K562 (cell line): ENCODE data around the gene SART1. TPM values are rescaled to one million over a fixed set of nuclear protein-coding genes. Genes with fewer than 3 reads are reported as not detected.

Source experiments
- CTBP1 ChIP-seq: fragments of 450-650 bp; IDR thresholded peaks from 2 replicates; pipeline ENCODE4 v1.6.1; 2016; ENCODE audit warnings: borderline replicate concordance
- CXXC5 ChIP-seq: fragments of 250-450 bp; sonication (Bioruptor Pico); IDR thresholded peaks from 2 replicates; pipeline ENCODE4 v1.8.0; 2022; ENCODE audit warnings: inconsistent platforms, mild to moderate bottlenecking, moderate library complexity
- ETS1 ChIP-seq: conservative IDR thresholded peaks from 2 replicates; pipeline ENCODE4 v1.6.1; 2011; ENCODE audit warnings: low read depth, mild to moderate bottlenecking, low read length; ENCODE audit not compliant: control insufficient read depth
- HMG20B ChIP-seq: fragments of 250-450 bp; sonication (Bioruptor Pico); IDR thresholded peaks from 2 replicates; pipeline ENCODE4 v1.5.0; 2021; ENCODE audit warnings: mild to moderate bottlenecking
- NEUROD1 ChIP-seq: fragments of 150-350 bp; IDR thresholded peaks from 2 replicates; pipeline ENCODE4 v1.6.1; 2014; ENCODE audit warnings: borderline replicate concordance, low read length, low read depth; ENCODE audit not compliant: partially characterized antibody
- PHF8 ChIP-seq: fragments of 200-600 bp; sonication (generic); IDR thresholded peaks from 2 replicates; pipeline ENCODE4 v1.6.1; 2012; ENCODE audit warnings: mixed run types, mild to moderate bottlenecking, inconsistent platforms, low read length, moderate library complexity, borderline replicate concordance
- POLR2G ChIP-seq: fragments of 200-400 bp; formaldehyde crosslinking; IDR thresholded peaks from 2 replicates; pipeline ENCODE4 v1.6.1; 2017; ENCODE audit warnings: low read depth, mild to moderate bottlenecking, antibody characterized with exemption, low read length, moderate library complexity
- ZBTB33 ChIP-seq: sonication (generic); formaldehyde crosslinking; IDR thresholded peaks from 2 replicates; pipeline ENCODE4 v1.8.1; 2023; ENCODE audit warnings: mild to moderate bottlenecking, missing genetic modification reagents
- ZNF592 ChIP-seq: fragments of 450-650 bp; IDR thresholded peaks from 2 replicates; pipeline ENCODE4 v1.6.1; 2017; ENCODE audit warnings: antibody characterized with exemption, mild to moderate bottlenecking
- ZSCAN32 ChIP-seq: fragments of 450-650 bp; formaldehyde crosslinking; IDR thresholded peaks from 2 replicates; pipeline ENCODE4 v1.4.0; 2020; ENCODE audit warnings: mild to moderate bottlenecking, moderate library complexity
- polyA plus RNA-seq, 8 experiments: library from polyadenylated mRNA; depleted of rRNA in 4 of 8; stranded (reverse) in 5 of 8; unstranded in 3 of 8; fragments of >200 nt; fragmentation: Nextera tagmentation in 2 of 8; fragmentation: Illumina TruSeq in 1 of 8; extraction: Ambion mirVana in 2 of 8; extraction: Trizol in 1 of 8; gene quantifications; 2 replicates each; pipeline versions ENCODE4 v1.2.1 to v1.2.3, GENCODE V29; 2011 to 2014; ENCODE audit warnings: inconsistent platforms in 1 of 8, missing spikeins in 1 of 8
- total RNA-seq, 7 experiments: library from RNA; depleted of rRNA in 6 of 7; stranded (reverse); fragments of >200 nt in 6 of 7; fragmentation: Illumina TruSeq in 2 of 7; extraction: Trizol in 2 of 7; gene quantifications; 2 replicates each; pipeline versions ENCODE4 v1.2.1 to v1.2.3, GENCODE V29; 2011 to 2021; ENCODE audit warnings: low replicate concordance in 1 of 7
- TF ChIP-seq, protein P1 (sequence below), 2 experiments: IDR thresholded peaks; 2 replicates each; pipeline ENCODE4 v1.6.1; 2011; ENCODE audit warnings: borderline replicate concordance in 1 of 2, control low read depth in 1 of 2, low read depth in 1 of 2, low read length in 1 of 2, mild to moderate bottlenecking in 1 of 2, mixed read lengths in 1 of 2, moderate library complexity in 1 of 2; ENCODE audit not compliant: insufficient read depth in 1 of 2, insufficient read length in 1 of 2, poor library complexity in 1 of 2, severe bottlenecking in 1 of 2; ENCODE audit errors: extremely low read depth in 1 of 2
- TF ChIP-seq, protein P2 (sequence below): sonication (generic); formaldehyde crosslinking; IDR thresholded peaks from 2 replicates; pipeline ENCODE4 v1.9.0; 2022; ENCODE audit warnings: mild to moderate bottlenecking, missing genetic modification reagents
- TF ChIP-seq, protein P3 (sequence below): fragments of 200-800 bp; sonication (Bioruptor generic); IDR thresholded peaks from 2 replicates; pipeline ENCODE4 v1.6.1; 2017; ENCODE audit warnings: missing genetic modification characterization, missing compliant biosample characterization

Gene SART1
- total and polyA plus RNA-seq, 9 of the 15 experiments (the other 6 are each of a cell fraction or from before 2014, with no cell fraction given) = 4.8 to 84.1 (median 31.7) TPM

- TF ChIP-seq, protein P1, sequence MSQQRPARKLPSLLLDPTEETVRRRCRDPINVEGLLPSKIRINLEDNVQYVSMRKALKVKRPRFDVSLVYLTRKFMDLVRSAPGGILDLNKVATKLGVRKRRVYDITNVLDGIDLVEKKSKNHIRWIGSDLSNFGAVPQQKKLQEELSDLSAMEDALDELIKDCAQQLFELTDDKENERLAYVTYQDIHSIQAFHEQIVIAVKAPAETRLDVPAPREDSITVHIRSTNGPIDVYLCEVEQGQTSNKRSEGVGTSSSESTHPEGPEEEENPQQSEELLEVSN (IDR thresholded peaks at IDR 0.05; ENCODE audit: borderline replicate concordance in 1 of 2, extremely low read depth in 1 of 2, insufficient read depth in 1 of 2, insufficient read length in 1 of 2, low read depth in 1 of 2, low read length in 1 of 2, poor library complexity in 1 of 2, severe bottlenecking in 1 of 2) = peak; percentile 52 to 84
- TF ChIP-seq POLR2G = peak; percentile 82
- peak; percentile 54; the same call in 1 of the 2 replicates for TF ChIP-seq CXXC5
- peak; percentile 86 for TF ChIP-seq ZBTB33 (CRISPR knock-in tag)
- peak; percentile 21 for TF ChIP-seq NEUROD1
- 0 out of 2 replicates have a peak, but pooled peaks have one; percentile 41 for TF ChIP-seq ETS1
- no peak for TF ChIP-seq HMG20B
- TF ChIP-seq, protein P2, sequence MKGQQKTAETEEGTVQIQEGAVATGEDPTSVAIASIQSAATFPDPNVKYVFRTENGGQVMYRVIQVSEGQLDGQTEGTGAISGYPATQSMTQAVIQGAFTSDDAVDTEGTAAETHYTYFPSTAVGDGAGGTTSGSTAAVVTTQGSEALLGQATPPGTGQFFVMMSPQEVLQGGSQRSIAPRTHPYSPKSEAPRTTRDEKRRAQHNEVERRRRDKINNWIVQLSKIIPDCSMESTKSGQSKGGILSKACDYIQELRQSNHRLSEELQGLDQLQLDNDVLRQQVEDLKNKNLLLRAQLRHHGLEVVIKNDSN = no peak
- no peak; the same call in 1 of the 2 replicates for TF ChIP-seq ZNF592
- TF ChIP-seq ZSCAN32 (CRISPR knock-in tag) = no peak
- TF ChIP-seq, protein P3, sequence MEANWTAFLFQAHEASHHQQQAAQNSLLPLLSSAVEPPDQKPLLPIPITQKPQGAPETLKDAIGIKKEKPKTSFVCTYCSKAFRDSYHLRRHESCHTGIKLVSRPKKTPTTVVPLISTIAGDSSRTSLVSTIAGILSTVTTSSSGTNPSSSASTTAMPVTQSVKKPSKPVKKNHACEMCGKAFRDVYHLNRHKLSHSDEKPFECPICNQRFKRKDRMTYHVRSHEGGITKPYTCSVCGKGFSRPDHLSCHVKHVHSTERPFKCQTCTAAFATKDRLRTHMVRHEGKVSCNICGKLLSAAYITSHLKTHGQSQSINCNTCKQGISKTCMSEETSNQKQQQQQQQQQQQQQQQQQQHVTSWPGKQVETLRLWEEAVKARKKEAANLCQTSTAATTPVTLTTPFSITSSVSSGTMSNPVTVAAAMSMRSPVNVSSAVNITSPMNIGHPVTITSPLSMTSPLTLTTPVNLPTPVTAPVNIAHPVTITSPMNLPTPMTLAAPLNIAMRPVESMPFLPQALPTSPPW (CRISPR knock-in tag) = peak; percentile 60; the same call in 1 of the 2 replicates
- TF ChIP-seq CTBP1 = peak; percentile 45; the same call in 1 of the 2 replicates
- TF ChIP-seq PHF8 = peak; percentile 38; the same call in 1 of the 2 replicates
Measured at GRCh38 chr11:66022401-66023185, 61.1 kb downstream of the SART1 start (continued).
